Measurements from ENCODE around the gene PDXP. TPM values are rescaled to one million over a fixed set of nuclear protein-coding genes. Genes with fewer than 3 reads are reported as not detected.

PDXP gene
- total RNA-seq, 1 experiment from 2014 or later, result 42.7 TPM

DNA sequence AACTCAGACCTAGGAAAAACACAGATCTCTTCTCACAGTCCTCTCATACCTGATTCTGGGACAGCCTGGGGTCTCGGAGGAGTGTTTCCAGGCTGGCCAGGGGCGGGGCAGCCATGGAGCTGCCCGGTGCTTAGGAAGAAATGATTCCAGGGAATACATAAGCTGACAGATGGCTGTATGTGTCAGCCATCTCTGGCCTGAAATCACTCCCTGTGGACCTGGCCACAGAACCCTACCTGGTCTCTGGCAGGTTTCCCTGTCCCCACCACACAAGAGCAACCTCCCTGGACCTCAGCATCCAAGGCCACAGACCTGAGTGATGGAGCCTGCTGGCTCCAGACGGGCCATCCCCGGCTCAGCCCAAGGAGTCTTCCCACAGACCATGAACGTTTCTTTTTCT, 39.8 kb upstream of the PDXP start:
- TF ChIP-seq EGR1 (IDR thresholded peaks at IDR 0.05; ENCODE audit: low read depth) (no peak), ZNF274 (IDR thresholded peaks at IDR 0.05; ENCODE audit: low read depth, low read length) (no peak), SIN3A (IDR thresholded peaks at IDR 0.05; ENCODE audit: low read depth) (no peak), JUND (IDR thresholded peaks at IDR 0.05) (no peak), ZFX (IDR thresholded peaks at IDR 0.05) (no peak)
- TF ChIP-seq, protein P1, sequence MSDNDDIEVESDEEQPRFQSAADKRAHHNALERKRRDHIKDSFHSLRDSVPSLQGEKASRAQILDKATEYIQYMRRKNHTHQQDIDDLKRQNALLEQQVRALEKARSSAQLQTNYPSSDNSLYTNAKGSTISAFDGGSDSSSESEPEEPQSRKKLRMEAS (IDR thresholded peaks at IDR 0.05), result no peak
- TF ChIP-seq, protein P2, sequence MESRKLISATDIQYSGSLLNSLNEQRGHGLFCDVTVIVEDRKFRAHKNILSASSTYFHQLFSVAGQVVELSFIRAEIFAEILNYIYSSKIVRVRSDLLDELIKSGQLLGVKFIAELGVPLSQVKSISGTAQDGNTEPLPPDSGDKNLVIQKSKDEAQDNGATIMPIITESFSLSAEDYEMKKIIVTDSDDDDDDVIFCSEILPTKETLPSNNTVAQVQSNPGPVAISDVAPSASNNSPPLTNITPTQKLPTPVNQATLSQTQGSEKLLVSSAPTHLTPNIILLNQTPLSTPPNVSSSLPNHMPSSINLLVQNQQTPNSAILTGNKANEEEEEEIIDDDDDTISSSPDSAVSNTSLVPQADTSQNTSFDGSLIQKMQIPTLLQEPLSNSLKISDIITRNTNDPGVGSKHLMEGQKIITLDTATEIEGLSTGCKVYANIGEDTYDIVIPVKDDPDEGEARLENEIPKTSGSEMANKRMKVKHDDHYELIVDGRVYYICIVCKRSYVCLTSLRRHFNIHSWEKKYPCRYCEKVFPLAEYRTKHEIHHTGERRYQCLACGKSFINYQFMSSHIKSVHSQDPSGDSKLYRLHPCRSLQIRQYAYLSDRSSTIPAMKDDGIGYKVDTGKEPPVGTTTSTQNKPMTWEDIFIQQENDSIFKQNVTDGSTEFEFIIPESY (IDR thresholded peaks at IDR 0.05; ENCODE audit: extremely low read depth, insufficient replicate concordance, low read length), result no peak
- peaks cover 31 to 36% of the 10 kb centered on the region in 2 experiments for H3K36me3 ChIP-seq (ENCODE audit: control insufficient read depth in 1 of 2, insufficient read depth in 2 of 2, low read length in 2 of 2)
- BruUV-seq (replicated peaks), result no TSS peak
- CTCF ChIA-PET, result interaction anchor here (1.0 to 1.6 kb wide), 4 partner anchors 9 to 80 kb away, joined by 3 read pairs; partner anchors contain the start of gene PDXP
- POLR2A ChIA-PET, result interaction anchor here (1.0 to 1.3 kb wide), 2 partner anchors 9 to 26 kb away, joined by 3 to 8 read pairs; no protein-coding TSS in a partner anchor
- no peak overlapping the region for H3K9ac ChIP-seq (ENCODE audit: low read length)
- no peak overlapping the region for H3K4me3 ChIP-seq (replicated peaks in 1 of 2; ENCODE audit: low read depth in 1 of 2, low read length in 2 of 2)
- H3K79me2 ChIP-seq (ENCODE audit: insufficient read depth, low read length), result no peaks in the 10 kb centered on the region
- no peaks in the 10 kb centered on the region for H3K27me3 ChIP-seq (ENCODE audit: insufficient read depth, low read length)
- no peaks in the 10 kb centered on the region for H3K9me2 ChIP-seq (ENCODE audit: insufficient read depth)
- no peak overlapping the region for H2AFZ ChIP-seq (ENCODE audit: low read depth, low read length, poor library complexity, severe bottlenecking)
- H3K9me3 ChIP-seq (ENCODE audit: control insufficient read depth in 1 of 2, insufficient read depth in 1 of 2, low read depth in 1 of 2, low read length in 2 of 2), result no peaks in the 10 kb centered on the region
- H3K27ac ChIP-seq (ENCODE audit: low read depth, low read length), result no peak overlapping the region
- intact Hi-C loops (cut with micrococcal nuclease), result no loop called here
- no peaks in the 10 kb centered on the region for H3K4me1 ChIP-seq (ENCODE audit: control insufficient read depth in 1 of 2, insufficient read depth in 2 of 2, low read length in 2 of 2)
- no peak overlapping the region for H3K4me2 ChIP-seq (ENCODE audit: low read length)
- RAD21 ChIA-PET (ENCODE audit: low non-redundant PET in 1 of 2, low total read pairs in 2 of 2, uncharacterized antibody in 2 of 2, unreplicated experiment in 2 of 2), result interaction anchor here in 1 of 2 experiments (0.9 kb wide), 1 partner anchor 49 kb away, joined by 3 read pairs; no protein-coding TSS in a partner anchor
- H4K20me1 ChIP-seq (ENCODE audit: insufficient read depth), result no peaks in the 10 kb centered on the region
- DNase-seq (ENCODE audit: low read depth, low spot score) (no peak), ATAC-seq (no peak)

DNA sequence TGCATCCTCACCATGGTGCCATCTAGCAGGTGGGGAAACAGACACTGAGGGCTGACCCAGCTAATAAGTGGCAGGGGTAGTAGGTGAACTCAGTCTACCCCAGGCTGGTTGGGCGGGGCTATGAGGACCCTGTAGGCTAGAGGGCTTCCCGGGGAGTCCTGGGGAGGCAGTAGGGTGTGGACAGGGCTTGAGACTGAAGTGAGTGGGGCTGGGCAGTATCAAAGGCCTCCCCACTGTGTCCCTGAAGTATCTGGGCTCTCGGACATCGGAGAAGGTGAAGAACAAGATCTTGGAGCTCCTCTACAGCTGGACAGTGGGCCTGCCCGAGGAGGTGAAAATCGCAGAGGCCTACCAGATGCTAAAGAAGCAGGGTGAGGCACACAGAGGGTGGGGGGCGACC, 38.5 kb upstream of the PDXP start:
- ATAC-seq (no peak), DNase-seq (ENCODE audit: low read depth, low spot score) (no peak)
- H4K20me1 ChIP-seq (ENCODE audit: insufficient read depth), result no peaks in the 10 kb centered on the region
- ChIA-PET POLR2A (interaction anchor here (1.1 kb wide), 1 partner anchor 55 kb away, joined by 3 read pairs; the partner anchor contains the start of gene LGALS1), RAD21 (ENCODE audit: low non-redundant PET in 1 of 2, low total read pairs in 2 of 2, uncharacterized antibody in 2 of 2, unreplicated experiment in 2 of 2) (interaction anchor here in 1 of 2 experiments (0.6 kb wide), 1 partner anchor 12 kb away, joined by 3 read pairs; no protein-coding TSS in a partner anchor), CTCF (interaction anchor here (1.1 to 1.6 kb wide), 4 partner anchors 13 to 79 kb away, joined by 3 read pairs; partner anchors contain the start of gene PDXP)
- H2AFZ ChIP-seq (ENCODE audit: low read depth, low read length, poor library complexity, severe bottlenecking), result no peak overlapping the region
- no peak overlapping the region for H3K4me3 ChIP-seq (replicated peaks in 1 of 2; ENCODE audit: low read depth in 1 of 2, low read length in 2 of 2)
- no peaks in the 10 kb centered on the region for H3K4me1 ChIP-seq (ENCODE audit: control insufficient read depth in 1 of 2, insufficient read depth in 2 of 2, low read length in 2 of 2)
- H3K9me3 ChIP-seq (ENCODE audit: control insufficient read depth in 1 of 2, insufficient read depth in 1 of 2, low read depth in 1 of 2, low read length in 2 of 2), result no peaks in the 10 kb centered on the region
- no peaks in the 10 kb centered on the region for H3K27me3 ChIP-seq (ENCODE audit: insufficient read depth, low read length)
- no peaks in the 10 kb centered on the region for H3K79me2 ChIP-seq (ENCODE audit: insufficient read depth, low read length)
- H3K4me2 ChIP-seq (ENCODE audit: low read length), result no peak overlapping the region
- TF ChIP-seq ZNF274 (IDR thresholded peaks at IDR 0.05; ENCODE audit: low read depth, low read length), result no peak
- no peak overlapping the region for H3K27ac ChIP-seq (ENCODE audit: low read depth, low read length)
- H3K36me3 ChIP-seq (ENCODE audit: control insufficient read depth in 1 of 2, insufficient read depth in 2 of 2, low read length in 2 of 2), result peaks cover 27 to 33% of the 10 kb centered on the region in 2 experiments
- H3K9ac ChIP-seq (ENCODE audit: low read length), result no peak overlapping the region
- intact Hi-C loops (cut with micrococcal nuclease), result loop anchor here (5.0 kb wide), 1 partner anchor 172 kb away; no protein-coding TSS in a partner anchor
- H3K9me2 ChIP-seq (ENCODE audit: insufficient read depth), result no peaks in the 10 kb centered on the region
- no TSS peak for BruUV-seq (replicated peaks)

Measured in HCT116 (cell line).